Measurements from ENCODE around the gene FIG4.
"Not testable (repeated sequence)": the region's sequence is repeated elsewhere in the genome, so short reads cannot be mapped to it uniquely, and the experiment has no call there.

FIG4 gene

DNA sequence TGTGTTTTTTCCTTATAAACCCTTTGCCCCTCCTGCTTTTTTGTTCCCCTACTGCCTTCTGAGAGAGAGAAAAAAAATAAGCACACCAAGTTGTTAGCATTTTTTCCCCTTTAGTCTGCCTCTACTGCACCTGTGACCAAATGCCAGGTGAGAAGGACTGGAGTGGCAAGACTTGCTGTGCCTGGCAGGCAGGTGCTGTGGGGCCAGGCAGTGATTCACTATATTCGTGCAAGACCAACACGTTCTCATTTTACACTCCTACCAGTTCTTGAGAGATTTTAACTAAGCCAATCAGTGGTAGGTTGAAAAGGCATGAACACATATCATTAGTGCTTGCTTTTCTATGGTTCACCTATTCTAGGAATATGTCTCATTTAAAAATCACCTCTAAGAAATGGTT lies 109.7 kb downstream of the FIG4 start:
- DNase-seq: no peak

DNA sequence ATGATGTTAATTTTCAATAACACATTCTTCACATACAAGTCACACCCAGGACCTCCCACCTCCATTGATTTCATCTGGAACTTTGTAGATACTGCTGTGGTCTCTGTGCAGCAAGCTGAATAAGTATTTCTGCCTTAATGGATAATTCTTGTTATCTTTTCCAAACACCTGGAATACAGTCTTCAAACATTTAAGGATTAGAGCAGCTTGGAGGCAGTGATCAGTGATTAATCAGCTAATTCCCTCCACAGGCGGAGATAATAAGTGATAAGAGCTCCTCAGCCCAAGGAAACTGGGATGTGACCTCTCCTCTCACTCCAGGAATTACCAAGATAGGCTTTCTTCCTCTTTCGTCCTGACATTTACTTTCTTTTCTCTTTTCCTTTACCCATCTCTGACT lies 110.7 kb downstream of the FIG4 start:
- DNase-seq: no peak

DNA sequence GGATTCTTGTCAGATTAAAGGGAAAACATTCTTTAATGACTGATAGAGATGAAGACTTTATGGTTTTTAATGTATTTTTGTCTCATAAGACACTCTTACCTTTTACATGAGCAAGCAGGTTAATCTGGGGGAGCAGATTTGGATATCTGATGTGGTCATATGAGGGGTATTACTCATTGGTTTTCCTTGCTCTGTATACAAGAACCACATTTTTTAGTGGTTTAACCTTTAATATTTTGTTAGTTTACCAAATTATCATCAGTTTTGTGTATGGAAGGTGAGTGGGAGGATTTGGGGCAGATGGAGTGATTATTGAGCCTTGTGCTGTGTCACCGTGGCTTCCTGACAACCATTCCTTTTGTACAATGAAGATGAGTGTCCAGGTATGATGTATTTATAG lies 112.9 kb downstream of the FIG4 start:
- DNase-seq: no peak

GRCh38 chr6:109807881-109808280 lies 116.8 kb downstream of the FIG4 start:
- DNase-seq: no peak

- no peak for DNase-seq
Measured at GRCh38 chr6:109808837-109809236, 117.7 kb downstream of the FIG4 start.

- DNase-seq: no peak
Measured at GRCh38 chr6:109815054-109815453, 124.0 kb downstream of the FIG4 start.

DNA sequence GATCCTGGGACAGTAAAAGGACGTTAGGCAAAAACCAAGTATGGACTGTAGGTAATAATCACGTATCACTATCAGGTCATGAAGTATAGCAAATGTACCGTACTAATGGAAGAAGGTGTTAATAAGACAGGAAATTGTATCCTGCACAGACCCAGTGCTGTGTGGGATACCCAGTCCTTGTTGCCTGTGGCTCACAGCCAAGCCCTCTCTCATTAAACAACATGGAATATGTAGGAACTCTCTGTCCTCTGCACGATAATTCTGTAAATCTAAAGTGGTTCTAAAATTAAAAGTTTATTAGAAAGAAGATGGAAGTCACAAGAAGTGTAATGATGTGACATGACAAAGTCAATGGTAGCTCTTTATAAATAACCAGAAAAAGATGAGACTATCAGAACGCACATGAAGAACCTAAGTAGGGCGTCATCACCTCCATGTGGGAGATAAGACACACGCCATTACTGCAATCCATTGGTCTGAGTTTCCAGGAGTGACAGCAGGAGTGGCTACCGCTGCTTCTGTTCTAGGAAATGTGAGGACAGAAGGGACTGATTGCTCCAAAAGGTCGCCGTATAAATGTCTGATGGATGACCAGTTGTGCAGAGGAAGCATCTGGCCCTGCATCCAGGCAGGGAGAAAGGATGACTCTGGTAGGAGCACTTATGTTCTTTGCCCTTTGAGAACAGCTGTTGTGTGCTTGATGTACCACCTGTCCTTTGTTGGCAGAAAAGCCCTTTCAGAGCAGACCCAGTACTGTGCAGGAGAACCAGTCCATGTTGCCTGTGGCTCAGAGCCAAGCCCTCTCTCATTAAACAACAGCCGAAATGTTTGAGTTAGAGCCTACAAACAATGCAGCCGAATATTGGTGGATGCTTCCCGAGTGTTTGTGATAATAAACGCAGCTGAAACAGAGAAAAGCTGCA lies 125.6 kb downstream of the FIG4 start:
- no peak for DNase-seq

- DNase-seq: no peak
Measured at GRCh38 chr6:109820706-109821350, 129.7 kb downstream of the FIG4 start.

DNA sequence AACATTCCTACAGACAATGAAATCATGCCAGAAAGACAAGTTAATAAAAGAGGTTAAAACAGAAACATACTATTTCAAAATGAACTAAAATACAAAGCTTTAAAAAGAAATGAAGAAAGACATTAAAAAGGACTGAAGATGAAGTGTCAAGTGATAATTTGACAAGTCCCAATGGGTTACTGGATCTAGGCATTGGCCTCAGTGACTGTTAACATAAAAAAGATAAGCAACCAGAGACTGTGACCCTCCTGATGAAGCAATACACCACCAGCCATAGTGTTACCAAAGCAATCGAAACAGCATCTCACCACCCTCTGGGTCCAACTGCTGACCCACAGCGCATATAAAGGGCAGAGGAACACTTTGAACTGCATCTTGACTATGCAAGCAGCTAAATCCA lies 130.3 kb downstream of the FIG4 start:
- no peak for DNase-seq

GRCh38 chr6:109824105-109824504 lies 133.0 kb downstream of the FIG4 start:
- no peak for DNase-seq

- no peak for DNase-seq
Measured at GRCh38 chr6:109826551-109826950, 135.5 kb downstream of the FIG4 start.

GRCh38 chr6:109831352-109831751 lies 140.3 kb downstream of the FIG4 start:
- not testable (repeated sequence) for DNase-seq

- DNase-seq: no peak
Measured at GRCh38 chr6:109834131-109834530, 143.0 kb downstream of the FIG4 start.

- no peak for DNase-seq
Measured at GRCh38 chr6:109834595-109835437, 143.7 kb downstream of the FIG4 start.

DNA sequence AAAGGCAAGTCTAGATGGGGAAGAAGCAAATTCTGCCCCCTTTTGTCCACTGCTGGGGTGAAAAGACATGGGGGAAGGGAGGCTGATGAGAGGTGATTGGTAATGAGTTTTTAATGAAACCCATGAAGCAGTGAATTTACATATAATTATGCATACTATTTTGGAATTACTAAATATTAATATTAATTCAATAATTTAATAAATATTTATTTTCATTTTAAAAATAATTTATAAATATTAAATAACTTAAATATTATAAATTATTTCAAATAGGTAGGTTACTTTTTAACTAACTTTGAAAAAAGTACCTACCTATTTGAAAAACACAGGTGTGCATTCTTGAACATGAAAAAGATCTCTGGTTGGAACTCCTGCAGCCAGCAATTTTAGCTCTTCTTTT lies 148.9 kb downstream of the FIG4 start:
- DNase-seq: no peak

- DNase-seq: no peak
Measured at GRCh38 chr6:109840796-109841195, 149.7 kb downstream of the FIG4 start.

GRCh38 chr6:109841869-109842268 lies 150.8 kb downstream of the FIG4 start:
- no peak for DNase-seq

GRCh38 chr6:109852713-109853112 lies 161.6 kb downstream of the FIG4 start:
- DNase-seq: peak in 1 of 3 donors; percentile 15

GRCh38 chr6:109853426-109853825 lies 162.3 kb downstream of the FIG4 start:
- no peak for DNase-seq

- DNase-seq: no peak
Measured at GRCh38 chr6:109853951-109854350, 162.9 kb downstream of the FIG4 start.

DNA sequence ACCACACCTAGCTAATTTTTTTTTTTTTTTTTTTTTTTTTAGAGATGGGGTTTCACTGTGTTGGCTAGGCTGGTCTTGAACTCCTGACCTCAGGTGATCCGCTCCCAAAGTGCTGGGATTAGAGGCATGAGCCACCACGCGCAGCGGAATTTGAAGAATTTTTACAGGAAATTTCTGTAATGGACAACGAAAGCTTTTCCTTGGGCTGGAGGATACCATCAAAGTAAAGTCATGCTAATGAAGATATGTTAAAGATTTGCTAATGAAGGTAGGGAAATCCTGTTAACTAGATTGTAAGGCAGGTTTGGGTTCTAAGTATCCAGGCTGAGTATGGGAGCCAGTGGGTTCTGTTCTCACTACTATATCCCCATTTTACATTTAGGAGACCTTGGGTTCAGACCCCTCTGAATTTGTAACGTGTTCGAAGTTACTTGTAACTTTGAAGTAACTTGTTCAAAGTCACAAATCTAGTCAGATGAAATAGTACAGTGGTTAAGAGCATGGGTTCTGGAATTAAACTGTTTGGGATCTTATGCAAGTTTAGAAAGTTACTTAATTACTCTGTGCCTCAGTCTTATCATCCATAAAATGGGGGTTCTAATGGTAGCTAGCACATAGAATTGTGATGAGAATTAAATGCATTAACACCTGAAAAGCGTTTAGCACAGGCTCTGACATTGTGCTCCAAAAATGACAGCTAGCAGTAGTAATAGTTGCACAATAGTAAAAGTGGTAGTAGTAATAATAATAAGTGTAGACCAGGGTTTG lies 163.6 kb downstream of the FIG4 start:
- no peak for DNase-seq

- not testable (repeated sequence) for DNase-seq
Measured at GRCh38 chr6:109855476-109856040, 164.5 kb downstream of the FIG4 start.
